Measurements from ENCODE around the gene ACVRL1.

Gene ACVRL1

GRCh38 chr12:51917041-51917590, 9.8 kb downstream of the ACVRL1 start:
- no peak for DNase-seq (ENCODE audit: low read depth)

- DNase-seq (ENCODE audit: low read depth) = no peak
Measured at GRCh38 chr12:51917746-51918453, 10.6 kb downstream of the ACVRL1 start.

DNA sequence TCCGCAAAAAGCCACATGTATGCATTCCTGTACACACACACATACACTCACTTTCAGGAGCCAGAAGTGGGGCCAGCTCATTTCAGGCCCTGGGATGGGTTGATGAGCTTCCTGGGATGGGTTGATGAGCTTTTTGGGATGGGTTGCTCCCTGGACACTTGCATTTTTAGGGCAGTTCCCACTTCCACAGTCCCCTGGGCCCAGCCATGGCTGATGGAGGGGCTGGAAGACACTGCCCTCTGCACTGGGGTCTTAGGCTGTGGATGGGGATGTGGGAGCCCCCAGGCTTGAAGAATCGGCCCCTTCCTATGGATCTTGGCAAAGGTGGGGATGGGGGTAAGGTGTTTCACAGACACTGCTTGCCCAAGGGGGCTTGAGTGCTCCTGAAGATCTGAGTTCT, 12.7 kb downstream of the ACVRL1 start:
- DNase-seq (ENCODE audit: low read depth) = no peak

- no peak for DNase-seq (ENCODE audit: low read depth)
Measured at GRCh38 chr12:51921017-51921725, 13.9 kb downstream of the ACVRL1 start.

GRCh38 chr12:51922146-51922545, 14.8 kb downstream of the ACVRL1 start:
- no peak for DNase-seq (ENCODE audit: low read depth)

- peak; percentile 25 for DNase-seq (ENCODE audit: low read depth)
Measured at GRCh38 chr12:51922762-51923505, 15.6 kb downstream of the ACVRL1 start.

DNA sequence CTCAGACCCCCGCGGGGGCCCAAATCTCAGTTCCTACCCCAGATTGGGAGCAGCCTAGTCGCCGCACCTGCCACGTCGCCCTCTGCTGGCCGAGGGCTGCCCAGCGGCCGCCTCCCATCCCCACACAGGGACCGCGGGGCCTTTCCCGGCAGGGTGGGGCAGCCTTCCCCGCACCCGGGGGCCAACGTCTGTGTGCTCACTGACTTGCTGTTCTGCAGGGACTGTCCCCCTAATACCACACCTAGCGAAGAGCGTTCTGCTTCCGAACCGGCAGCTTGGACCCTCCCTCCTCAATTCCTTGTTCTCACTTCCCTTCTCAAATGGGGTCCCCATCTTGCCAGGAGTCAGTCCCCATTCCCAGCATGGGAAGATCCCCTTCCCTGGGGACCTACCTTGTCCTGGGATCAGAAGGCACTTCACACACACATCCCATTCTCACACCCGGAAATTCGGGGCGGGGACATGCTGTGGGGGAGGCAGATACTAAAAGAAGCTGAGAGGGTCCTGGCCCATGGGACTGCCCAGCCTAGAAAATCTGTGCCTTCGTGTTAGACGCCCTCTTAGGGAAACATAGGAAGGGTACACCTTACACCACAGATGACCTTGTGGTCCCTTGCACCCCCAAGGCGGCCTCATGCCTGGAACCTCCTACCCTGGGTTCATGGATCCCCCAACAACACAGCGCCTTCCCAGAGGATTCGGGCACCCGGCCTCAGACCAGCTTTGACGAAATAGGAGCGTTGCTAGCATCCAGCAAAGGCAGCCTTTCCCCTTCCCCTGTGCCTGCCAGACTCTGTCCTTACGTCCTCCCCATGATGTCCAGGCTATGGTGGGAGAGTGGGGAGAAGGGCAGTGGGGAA, 16.4 kb downstream of the ACVRL1 start:
- DNase-seq (ENCODE audit: low read depth) = no peak

DNA sequence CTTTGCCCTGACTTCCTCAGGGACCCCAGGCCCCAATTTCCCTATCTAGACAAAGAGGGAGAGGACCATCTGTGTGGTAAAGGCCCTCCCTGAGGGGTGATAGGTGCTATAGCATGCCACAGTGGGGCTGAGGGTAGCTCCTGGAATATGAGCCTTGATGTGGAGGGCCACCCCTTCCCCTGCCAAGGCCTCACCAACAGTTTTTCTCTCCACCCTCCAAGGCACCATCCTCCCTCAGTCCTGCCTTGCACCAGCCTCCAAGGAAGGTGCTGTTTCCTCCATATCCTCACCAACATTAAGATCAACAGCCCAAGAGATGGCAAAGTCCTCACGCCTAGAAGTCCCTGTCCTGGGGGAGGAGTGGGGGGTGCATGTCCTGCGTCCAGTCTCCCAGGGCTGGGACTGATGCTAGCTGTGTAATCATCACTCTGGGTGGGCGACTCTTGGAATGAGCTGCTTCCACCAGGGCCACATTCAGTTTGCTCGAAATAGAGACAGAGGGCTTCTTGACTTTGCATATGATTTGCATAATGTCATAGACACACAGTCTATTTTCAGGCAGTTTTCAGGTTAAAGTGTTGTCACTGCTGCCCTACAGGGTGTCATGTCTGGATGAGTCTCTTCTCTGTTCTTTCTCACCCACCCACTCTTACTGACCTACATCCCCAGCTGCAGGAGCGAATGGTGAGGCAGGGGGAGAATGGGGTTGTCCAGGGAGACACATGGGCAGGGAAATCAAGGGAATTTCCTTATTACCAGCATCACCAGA, 17.4 kb downstream of the ACVRL1 start:
- DNase-seq (ENCODE audit: low read depth) = no peak

DNA sequence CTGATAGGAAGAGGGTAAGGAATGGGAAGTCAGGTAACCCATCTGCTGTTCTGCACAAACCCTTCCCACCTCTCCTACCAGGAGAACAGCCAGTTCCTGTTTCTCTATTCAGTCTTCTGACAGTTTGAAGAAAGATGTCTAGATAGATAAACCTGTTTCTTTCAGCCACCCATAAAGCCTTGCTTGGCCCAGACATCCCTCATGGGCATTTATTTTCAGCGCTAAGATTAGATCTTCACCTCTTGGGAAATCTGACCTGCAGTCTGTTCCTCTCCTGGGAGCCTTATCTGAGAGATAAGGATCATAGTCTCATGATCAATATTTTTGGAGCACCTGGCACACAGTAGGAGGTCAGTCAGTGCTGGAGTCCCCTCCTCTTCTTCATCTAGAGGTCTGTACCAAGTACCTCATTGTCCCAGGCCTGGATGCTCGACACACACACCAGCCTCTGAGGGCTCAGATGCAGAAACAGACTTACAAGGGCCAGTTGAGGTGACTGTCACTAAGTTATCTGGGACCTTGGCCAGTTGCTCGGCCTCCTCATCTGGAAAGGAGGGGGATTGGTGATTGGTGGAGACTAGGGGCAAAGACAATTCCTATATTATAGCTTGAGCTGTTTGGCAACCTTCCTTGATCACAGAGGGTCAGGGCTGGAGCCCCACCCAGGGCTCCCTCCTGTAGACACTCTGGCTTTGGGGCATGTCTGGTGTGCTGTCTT, 18.2 kb downstream of the ACVRL1 start:
- no peak for DNase-seq (ENCODE audit: low read depth)

DNA sequence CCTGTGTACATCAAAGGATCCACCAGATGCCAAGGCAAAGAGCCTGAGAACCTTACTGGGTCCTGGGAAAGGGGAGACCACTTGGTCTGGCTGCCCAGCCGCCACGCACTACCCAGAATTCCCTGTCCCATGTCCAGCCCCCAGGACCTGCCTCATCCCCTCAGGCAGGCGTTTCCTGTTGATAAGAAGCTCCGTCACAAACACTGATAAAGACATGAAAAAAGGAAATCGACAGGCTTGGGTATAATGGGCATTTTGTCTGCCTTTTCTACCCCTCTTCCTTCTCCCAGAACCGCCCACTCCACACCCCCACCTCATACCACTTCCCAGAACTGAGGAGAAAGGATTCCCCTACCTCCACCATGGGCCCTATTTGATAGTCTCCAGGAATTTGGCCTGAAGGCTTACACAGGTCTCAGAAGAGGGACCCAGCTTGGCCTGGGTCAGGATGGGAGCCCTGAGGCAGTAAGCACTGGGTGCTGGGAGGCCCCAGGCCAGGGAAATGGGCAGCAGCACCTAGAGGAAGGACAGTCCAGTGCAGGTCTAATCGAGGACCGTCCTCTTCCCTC, 18.8 kb downstream of the ACVRL1 start:
- no peak for DNase-seq (ENCODE audit: low read depth)

DNA sequence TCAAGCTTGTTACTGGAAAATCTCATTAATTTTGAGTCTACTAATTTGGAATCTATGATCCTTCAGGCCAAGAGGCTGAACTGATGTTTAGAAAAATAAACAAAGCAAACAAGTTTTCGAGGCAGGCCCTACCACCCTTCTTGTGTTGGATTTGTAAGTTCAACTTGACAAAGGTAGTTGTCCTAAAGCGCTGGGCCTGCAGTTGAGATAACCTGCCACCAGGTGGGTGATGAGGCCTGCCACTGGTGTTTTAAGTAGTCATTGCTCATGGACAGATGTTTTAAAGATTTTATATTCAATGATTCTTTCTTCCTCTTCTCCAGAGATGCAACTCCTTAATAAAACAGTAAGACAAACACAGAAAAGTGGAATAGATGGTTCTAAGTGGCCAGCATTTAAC, 19.4 kb downstream of the ACVRL1 start:
- DNase-seq (ENCODE audit: low read depth) = peak; percentile 49

DNA sequence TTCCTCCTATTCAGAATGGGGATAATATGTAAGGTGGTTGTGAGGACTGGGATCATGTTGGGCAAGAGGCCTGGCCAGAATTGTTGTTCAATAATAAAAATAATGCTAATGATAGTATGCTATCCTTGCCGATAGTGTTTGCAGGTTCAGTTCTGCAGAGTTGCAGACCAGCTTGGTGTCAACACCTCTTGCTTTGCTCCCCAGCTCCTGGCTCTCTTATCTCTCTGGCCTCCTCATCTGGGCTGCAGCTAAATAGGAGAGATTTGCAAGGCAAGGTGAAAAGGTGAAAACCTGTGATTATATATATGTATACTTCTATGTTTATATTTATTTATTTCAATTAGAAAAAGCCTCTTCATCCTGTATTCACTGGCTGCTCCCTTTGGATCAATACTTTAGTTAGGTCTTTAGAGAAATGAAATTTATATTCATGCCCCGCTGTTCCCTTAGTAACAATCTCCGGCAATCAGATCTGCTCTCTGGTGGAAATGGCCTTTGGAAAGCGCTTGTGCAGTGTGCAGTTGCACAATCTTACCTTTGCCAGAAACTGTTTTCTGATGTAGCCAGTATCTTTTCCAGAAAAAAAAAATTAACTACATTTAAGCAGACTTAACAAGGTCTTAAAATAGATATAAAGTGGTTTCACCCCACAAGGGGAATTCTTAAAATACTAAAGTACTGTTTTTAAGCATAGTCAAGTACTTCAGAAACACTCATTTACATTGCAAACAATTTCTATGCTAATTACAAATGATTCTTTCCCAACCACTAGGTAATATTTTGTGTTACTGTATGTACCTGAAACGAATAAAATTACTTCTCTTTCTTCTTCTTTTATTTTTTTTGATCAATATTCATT, 25.1 kb downstream of the ACVRL1 start:
- peak; percentile 36 for DNase-seq (ENCODE audit: low read depth)

GRCh38 chr12:51934080-51934479, 26.8 kb downstream of the ACVRL1 start:
- no peak for DNase-seq (ENCODE audit: low read depth)

DNA sequence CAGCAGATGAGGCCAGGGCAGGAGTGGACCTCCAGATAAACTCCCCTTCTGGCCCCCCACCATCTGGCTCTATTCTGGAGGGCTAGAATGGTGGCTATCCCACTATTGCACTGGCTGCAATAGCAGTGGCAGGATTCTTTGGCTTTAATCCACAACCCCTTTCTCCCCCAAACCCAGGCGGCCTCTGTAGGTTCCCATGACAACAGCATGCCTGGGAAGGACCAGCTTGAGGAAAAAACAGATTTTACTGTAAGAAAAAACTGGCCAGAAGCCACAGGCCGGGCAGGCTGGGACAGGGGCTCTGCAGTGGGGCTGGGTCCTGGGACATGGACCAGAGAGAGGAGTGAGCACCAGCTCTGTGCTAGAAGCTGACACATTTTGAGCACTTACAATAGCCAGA, 30.6 kb downstream of the ACVRL1 start:
- DNase-seq (ENCODE audit: low read depth) = no peak

GRCh38 chr12:51938726-51939125, 31.4 kb downstream of the ACVRL1 start:
- DNase-seq (ENCODE audit: low read depth) = no peak

- peak; percentile 91 for DNase-seq (ENCODE audit: low read depth)
Measured at GRCh38 chr12:51941011-51941581, 33.8 kb downstream of the ACVRL1 start.

- DNase-seq (ENCODE audit: low read depth) = no peak
Measured at GRCh38 chr12:51941604-51942003, 34.3 kb downstream of the ACVRL1 start.

- DNase-seq (ENCODE audit: low read depth) = no peak
Measured at GRCh38 chr12:51942056-51942455, 34.8 kb downstream of the ACVRL1 start.
